Prostate gland (tissue), 2 donors: Measurements from ENCODE around the gene ACTMAP. TPM values are rescaled to one million over a fixed set of nuclear protein-coding genes. Genes with fewer than 3 reads are reported as not detected.
"Not testable (repeated sequence)": the region's sequence is repeated elsewhere in the genome, so short reads cannot be mapped to it uniquely, and the experiment has no call there.

Experiments used
- DNase-seq: peaks from one replicate; pipeline ENCODE4 v3.0.0-alpha.2; 2019; ENCODE audit warnings: low spot score
- H3K27ac ChIP-seq, 2 donors: fragments of 200-600 bp; sonication (generic); 2 replicates each; pipeline ENCODE4 v1.5.1; 2017 to 2019
- H3K27me3 ChIP-seq: fragments of 200-600 bp; sonication (generic); replicated peaks from 2 replicates; pipeline ENCODE4 v1.5.1; 2019; ENCODE audit not compliant: insufficient read depth
- H3K36me3 ChIP-seq, 2 donors: fragments of 200-600 bp; sonication (generic); 1 replicate in 1 of 2; 2 replicates in 1 of 2; pipeline versions ENCODE4 v1.5.1 to v1.8.1; 2017 to 2019
- H3K4me1 ChIP-seq: fragments of 200-600 bp; sonication (generic); replicated peaks from 2 replicates; pipeline ENCODE4 v1.5.1; 2019
- H3K4me3 ChIP-seq, 2 donors: fragments of 200-600 bp; sonication (generic); 2 replicates each; pipeline ENCODE4 v1.5.1; 2017 to 2019
- H3K9me3 ChIP-seq: fragments of 200-600 bp; sonication (generic); 2 replicates; pipeline ENCODE4 v1.5.1; 2017
- POLR2A ChIP-seq: fragments of 450-650 bp; IDR thresholded peaks from one replicate; pipeline ENCODE4 v1.6.1; 2016; ENCODE audit warnings: antibody characterized with exemption, mild to moderate bottlenecking
- POLR2AphosphoS5 ChIP-seq: sonication (generic); formaldehyde crosslinking; IDR thresholded peaks from one replicate; pipeline ENCODE4 v1.6.1; 2017; ENCODE audit warnings: antibody characterized with exemption
- WGBS: methylation state at CpG from one replicate; pipeline ENCODE4 v1.1.5; 2018; 5-methylcytosine and 5-hydroxymethylcytosine counted together
- intact Hi-C: fragments of 100-400 bp; cut with DNase I; formaldehyde crosslinking; loops from one replicate; pipeline ENCODE4 v1.14.2; 2022
- total RNA-seq, 2 donors: library from RNA; depleted of rRNA; stranded (reverse); fragments of >200 nt; gene quantifications; one replicate each; pipeline ENCODE4 v1.1.0, GENCODE V29; 2016
- TF ChIP-seq, protein P1 (sequence below), 4 experiments: fragments of 200-600 bp in 2 of 4; fragments of 450-650 bp in 2 of 4; sonication (generic) in 2 of 4; IDR thresholded peaks; 1 replicate in 3 of 4; 2 replicates in 1 of 4; pipeline ENCODE4 v1.5.1; 2016 to 2019; ENCODE audit warnings: antibody characterized with exemption in 4 of 4, mild to moderate bottlenecking in 2 of 4, moderate library complexity in 2 of 4

Gene ACTMAP
- total RNA-seq, 2 donors from 2014 or later = 4.4 to 25.2 TPM

DNA sequence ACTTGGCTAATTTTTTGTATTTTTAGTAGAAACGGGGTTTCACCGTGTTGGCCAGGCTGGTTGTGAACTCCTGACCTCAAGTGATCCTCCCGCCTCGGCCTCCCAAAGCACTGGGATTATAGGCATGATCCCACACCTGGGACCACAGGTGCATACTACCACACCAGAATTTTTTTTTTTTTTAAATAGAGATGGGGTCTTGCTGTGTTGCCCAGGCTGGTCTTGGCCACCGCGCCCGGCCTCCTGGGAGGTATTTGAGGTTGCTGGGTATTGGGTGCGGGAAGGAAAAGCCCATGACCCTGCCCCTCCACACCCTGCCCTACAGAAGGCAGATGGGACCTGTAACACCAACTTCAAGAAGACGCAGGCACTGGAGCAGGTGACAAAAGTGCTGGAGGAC is 13.6 kb downstream of the ACTMAP start:
- H3K36me3 ChIP-seq = peaks cover 8 to 42% of the 10 kb centered on the region in 2 donors
- no peaks in the 10 kb centered on the region for H3K4me1 ChIP-seq
- TF ChIP-seq POLR2AphosphoS5 (no peak), POLR2A (no peak)
- TF ChIP-seq, protein P1, sequence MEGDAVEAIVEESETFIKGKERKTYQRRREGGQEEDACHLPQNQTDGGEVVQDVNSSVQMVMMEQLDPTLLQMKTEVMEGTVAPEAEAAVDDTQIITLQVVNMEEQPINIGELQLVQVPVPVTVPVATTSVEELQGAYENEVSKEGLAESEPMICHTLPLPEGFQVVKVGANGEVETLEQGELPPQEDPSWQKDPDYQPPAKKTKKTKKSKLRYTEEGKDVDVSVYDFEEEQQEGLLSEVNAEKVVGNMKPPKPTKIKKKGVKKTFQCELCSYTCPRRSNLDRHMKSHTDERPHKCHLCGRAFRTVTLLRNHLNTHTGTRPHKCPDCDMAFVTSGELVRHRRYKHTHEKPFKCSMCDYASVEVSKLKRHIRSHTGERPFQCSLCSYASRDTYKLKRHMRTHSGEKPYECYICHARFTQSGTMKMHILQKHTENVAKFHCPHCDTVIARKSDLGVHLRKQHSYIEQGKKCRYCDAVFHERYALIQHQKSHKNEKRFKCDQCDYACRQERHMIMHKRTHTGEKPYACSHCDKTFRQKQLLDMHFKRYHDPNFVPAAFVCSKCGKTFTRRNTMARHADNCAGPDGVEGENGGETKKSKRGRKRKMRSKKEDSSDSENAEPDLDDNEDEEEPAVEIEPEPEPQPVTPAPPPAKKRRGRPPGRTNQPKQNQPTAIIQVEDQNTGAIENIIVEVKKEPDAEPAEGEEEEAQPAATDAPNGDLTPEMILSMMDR (IDR thresholded peaks at IDR 0.05) = no peak
- H3K27ac ChIP-seq = no peak overlapping the region
- WGBS = 98% methylated on average over 9 of the region's 9 CpGs
- DNase-seq = no peak
- no peaks in the 10 kb centered on the region for H3K9me3 ChIP-seq
- no peak overlapping the region for H3K4me3 ChIP-seq
- H3K27me3 ChIP-seq = no peaks in the 10 kb centered on the region
- intact Hi-C loops = no loop called here

DNA sequence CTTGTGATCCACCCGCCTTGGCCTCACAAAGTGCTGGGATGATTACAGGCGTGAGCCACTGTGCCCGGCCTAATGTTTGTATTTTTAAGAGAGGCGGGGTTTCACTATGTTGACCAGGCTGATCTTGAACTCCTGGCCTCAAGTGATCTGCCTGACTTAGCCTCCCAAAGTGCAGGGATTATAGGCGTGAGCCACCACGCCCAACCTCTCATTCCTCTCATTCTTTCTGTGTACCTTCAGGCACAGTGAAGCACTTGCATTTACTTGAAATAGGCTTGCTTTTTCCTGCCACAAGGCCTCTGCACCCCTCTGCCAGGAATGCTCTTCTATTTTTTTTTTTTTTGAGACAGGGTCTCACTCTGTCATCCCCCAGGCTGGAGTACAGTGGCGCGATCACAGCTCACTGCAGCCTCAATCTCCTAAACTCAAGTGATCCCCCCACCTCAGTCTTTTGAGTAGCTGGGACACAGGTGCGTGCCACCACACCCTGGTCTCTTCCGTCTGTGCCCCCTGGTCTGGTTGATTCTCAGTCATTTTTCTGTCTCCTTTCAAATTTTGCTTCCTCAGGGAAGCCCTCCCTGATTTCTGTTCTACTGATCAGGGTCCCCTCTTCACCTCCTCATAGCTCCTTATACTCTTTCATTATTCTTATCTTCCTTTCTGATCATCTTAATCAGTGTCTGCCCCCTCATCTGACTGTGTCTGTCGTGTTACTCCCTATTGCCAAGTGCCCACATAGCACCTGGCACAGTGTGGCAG is 15.1 kb downstream of the ACTMAP start:
- no peak overlapping the region for H3K27ac ChIP-seq
- peaks cover 12 to 42% of the 10 kb centered on the region in 2 donors for H3K36me3 ChIP-seq

DNA sequence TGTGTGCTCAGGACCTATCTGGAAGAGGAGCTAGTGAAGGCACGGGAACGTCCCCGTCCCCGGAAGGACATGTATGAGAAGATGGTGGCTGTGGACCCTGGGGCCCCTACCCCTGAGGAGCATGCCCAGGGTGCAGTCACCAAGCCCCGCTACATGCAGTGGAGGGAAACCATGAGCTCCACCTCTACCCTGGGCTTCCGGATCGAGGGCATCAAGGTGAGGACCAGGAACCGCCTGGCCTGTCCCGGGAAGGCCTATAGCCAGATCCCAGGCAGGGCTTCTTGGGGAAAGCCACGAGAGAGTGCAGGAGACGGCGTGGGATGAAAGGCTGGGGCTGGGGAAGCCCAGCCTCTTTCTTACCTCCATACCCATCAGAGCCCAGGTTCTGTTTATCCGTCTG is 17.1 kb downstream of the ACTMAP start:
- Histone ChIP-seq H3K4me1 (no peaks in the 10 kb centered on the region), H3K27me3 (no peaks in the 10 kb centered on the region), H3K36me3 (peaks cover 21 to 43% of the 10 kb centered on the region in 2 donors), H3K27ac (no peak overlapping the region), H3K4me3 (no peak overlapping the region), H3K9me3 (no peaks in the 10 kb centered on the region)
- WGBS = 95% methylated on average over 13 of the region's 13 CpGs
- DNase-seq = no peak
- TF ChIP-seq POLR2A (no peak), POLR2AphosphoS5 (no peak)
- TF ChIP-seq, protein P1 (IDR thresholded peaks at IDR 0.05) = no peak
- intact Hi-C loops = no loop called here

More for the DNA sequence above, 15.1 kb downstream of the ACTMAP start:
- no peaks in the 10 kb centered on the region for H3K9me3 ChIP-seq
- no peaks in the 10 kb centered on the region for H3K27me3 ChIP-seq
- no peaks in the 10 kb centered on the region for H3K4me1 ChIP-seq
- intact Hi-C loops = no loop called here
- TF ChIP-seq, protein P1 (IDR thresholded peaks at IDR 0.05) = no peak
- TF ChIP-seq POLR2A = no peak
- no peak for TF ChIP-seq POLR2AphosphoS5
- 89% methylated on average over 11 of the region's 11 CpGs for WGBS
- no peak for DNase-seq
- H3K4me3 ChIP-seq = no peak overlapping the region

DNA sequence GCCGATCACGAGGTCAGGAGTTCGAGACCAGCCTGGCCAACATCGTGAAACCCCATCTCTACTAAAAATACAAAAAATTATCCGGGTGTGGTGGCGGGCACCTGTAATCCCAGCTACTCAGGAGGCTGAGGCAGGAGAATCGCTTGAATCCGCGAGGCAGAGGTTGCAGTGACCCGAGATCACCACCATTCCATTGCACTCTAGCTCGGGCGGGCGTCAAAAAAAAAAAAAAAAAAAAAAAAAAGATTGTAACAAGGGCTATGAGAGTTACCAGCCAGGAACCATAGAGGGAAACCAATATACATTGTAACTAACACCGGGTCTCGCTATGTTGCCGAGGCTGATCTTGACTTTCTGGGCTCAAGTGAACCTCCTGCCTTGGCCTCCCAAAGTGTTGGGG is 18.0 kb downstream of the ACTMAP start:
- intact Hi-C loops, H3K27me3 ChIP-seq, H3K9me3 ChIP-seq, DNase-seq, H3K4me1 ChIP-seq, H3K4me3 ChIP-seq, H3K27ac ChIP-seq: not testable (repeated sequence)
- peaks cover 17 to 43% of the 10 kb centered on the region in 2 donors for H3K36me3 ChIP-seq
- 97% methylated on average over 16 of the region's 16 CpGs for WGBS

DNA sequence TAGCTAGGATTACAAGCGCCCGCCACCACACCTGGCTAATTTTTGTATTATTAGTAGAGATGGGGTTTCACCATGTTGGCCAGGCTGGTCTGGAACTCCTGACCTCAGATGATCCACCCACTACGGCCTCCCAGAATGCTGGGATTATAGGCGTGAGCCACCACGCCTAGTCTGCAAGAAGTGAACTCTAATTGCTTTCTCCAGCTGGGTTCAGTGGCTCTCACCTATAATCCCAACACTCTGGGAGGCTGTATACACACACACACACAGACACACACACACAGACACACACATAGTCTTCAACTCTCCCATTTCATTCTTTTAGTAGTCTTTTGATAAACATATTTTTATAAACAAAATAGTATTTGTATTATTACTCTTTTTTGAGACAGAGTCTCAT is 20.2 kb downstream of the ACTMAP start:
- 86% methylated on average over 5 of the region's 5 CpGs for WGBS
- H3K4me3 ChIP-seq, H3K27me3 ChIP-seq, DNase-seq, H3K4me1 ChIP-seq, intact Hi-C loops, H3K27ac ChIP-seq, H3K9me3 ChIP-seq: not testable (repeated sequence)
- peaks cover 23 to 32% of the 10 kb centered on the region in 2 donors for H3K36me3 ChIP-seq

DNA sequence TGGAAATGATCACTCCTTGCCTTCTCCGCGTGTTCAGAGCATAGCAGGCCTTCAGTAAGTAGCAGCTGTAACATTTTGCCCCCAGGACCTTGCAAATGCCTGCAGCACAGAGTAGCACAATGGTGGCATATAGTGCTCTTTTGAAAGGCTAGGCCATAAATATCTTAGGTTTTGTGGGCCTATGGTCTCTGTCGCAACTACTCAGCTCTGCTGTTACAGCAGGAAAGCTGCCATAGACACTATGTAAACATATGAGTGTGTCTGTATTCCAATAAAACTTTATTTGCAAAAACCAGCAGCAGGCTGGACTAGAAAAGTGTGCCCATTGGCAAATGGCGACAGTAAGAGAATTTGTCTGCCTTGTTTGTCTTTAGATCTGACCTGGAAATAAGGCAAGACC is 24.0 kb downstream of the ACTMAP start:
- H3K4me3 ChIP-seq = no peak overlapping the region
- no peaks in the 10 kb centered on the region for H3K27me3 ChIP-seq
- no peaks in the 10 kb centered on the region for H3K4me1 ChIP-seq
- WGBS = 78% methylated on average over 4 of the region's 4 CpGs
- no peak for DNase-seq
- H3K27ac ChIP-seq = no peak overlapping the region
- H3K36me3 ChIP-seq = peaks cover 15 to 19% of the 10 kb centered on the region in 2 donors
- H3K9me3 ChIP-seq = no peaks in the 10 kb centered on the region
- TF ChIP-seq POLR2AphosphoS5 (no peak), POLR2A (no peak)
- TF ChIP-seq, protein P1 (IDR thresholded peaks at IDR 0.05) = no peak
- intact Hi-C loops = no loop called here
